HG03135 (cell line): Measurements from ENCODE around the gene PLCD1.

ENCODE experiments used
- ATAC-seq: cut with Tn5 transposase; IDR thresholded peaks from one replicate; pipeline ENCODE4 v1.9.1; 2021; ENCODE audit warnings: mild to moderate bottlenecking, moderate library complexity; ENCODE audit not compliant: unreplicated experiment

PLCD1 gene

GRCh38 chr3:38017445-38018295, 11.8 kb downstream of the PLCD1 start:
- ATAC-seq = no peak

- ATAC-seq = no peak
Measured at GRCh38 chr3:38016847-38017444, 12.5 kb downstream of the PLCD1 start.

GRCh38 chr3:38016410-38016809, 13.0 kb downstream of the PLCD1 start:
- ATAC-seq = no peak

GRCh38 chr3:38015984-38016383, 13.5 kb downstream of the PLCD1 start:
- ATAC-seq = no peak

- no peak for ATAC-seq
Measured at GRCh38 chr3:38015485-38015884, 14.0 kb downstream of the PLCD1 start.

GRCh38 chr3:38011111-38011510, 18.3 kb downstream of the PLCD1 start:
- no peak for ATAC-seq

GRCh38 chr3:38009807-38010591, 19.4 kb downstream of the PLCD1 start:
- ATAC-seq = no peak

- no peak for ATAC-seq
Measured at GRCh38 chr3:38008971-38009580, 20.4 kb downstream of the PLCD1 start.

- ATAC-seq = no peak
Measured at GRCh38 chr3:38008191-38008701, 21.2 kb downstream of the PLCD1 start.

GRCh38 chr3:38007754-38008090, 21.7 kb downstream of the PLCD1 start:
- ATAC-seq = no peak

- no peak for ATAC-seq
Measured at GRCh38 chr3:38006445-38006995, 22.9 kb downstream of the PLCD1 start.

- no peak for ATAC-seq
Measured at GRCh38 chr3:38006031-38006430, 23.4 kb downstream of the PLCD1 start.

GRCh38 chr3:38005076-38006020, 24.1 kb downstream of the PLCD1 start:
- no peak for ATAC-seq

GRCh38 chr3:38004415-38005075, 24.9 kb downstream of the PLCD1 start:
- ATAC-seq = no peak

GRCh38 chr3:38003817-38004414, 25.5 kb downstream of the PLCD1 start:
- ATAC-seq = no peak

- no peak for ATAC-seq
Measured at GRCh38 chr3:38003371-38003816, 26.0 kb downstream of the PLCD1 start.

- ATAC-seq = no peak
Measured at GRCh38 chr3:38002940-38003339, 26.5 kb downstream of the PLCD1 start.

- no peak for ATAC-seq
Measured at GRCh38 chr3:38002291-38002876, 27.1 kb downstream of the PLCD1 start.
